BE2C (cell line): Measurements from ENCODE around the gene PRKCB.
A peak's percentile ranks its signal among the peaks of the same experiment; 100 is the strongest.

Experiments used
- DNase-seq: peaks from one replicate; pipeline ENCODE4 v3.0.0-alpha.2; 2020
- H3K27me3 ChIP-seq: fragments of 250-450 bp; sonication (Bioruptor Pico); 2 replicates; pipeline ENCODE4 v1.5.1; 2020; ENCODE audit warnings: mild to moderate bottlenecking
- H3K36me3 ChIP-seq: fragments of 250-450 bp; sonication (Bioruptor Pico); 2 replicates; pipeline ENCODE4 v1.5.1; 2020; ENCODE audit warnings: mild to moderate bottlenecking
- H3K4me1 ChIP-seq: fragments of 250-450 bp; sonication (Bioruptor Pico); 2 replicates; pipeline ENCODE4 v1.5.1; 2020
- H3K4me3 ChIP-seq: 2 replicates; pipeline ENCODE4 v1.5.1; 2011; ENCODE audit warnings: low read depth, low read length
- H3K9me3 ChIP-seq: fragments of 250-450 bp; sonication (Bioruptor Pico); 2 replicates; pipeline ENCODE4 v1.5.1; 2020
- CTCF ChIP-seq: IDR thresholded peaks from 2 replicates; pipeline ENCODE4 v1.5.1; 2012; ENCODE audit warnings: mild to moderate bottlenecking, low read depth, low read length

PRKCB gene

DNA sequence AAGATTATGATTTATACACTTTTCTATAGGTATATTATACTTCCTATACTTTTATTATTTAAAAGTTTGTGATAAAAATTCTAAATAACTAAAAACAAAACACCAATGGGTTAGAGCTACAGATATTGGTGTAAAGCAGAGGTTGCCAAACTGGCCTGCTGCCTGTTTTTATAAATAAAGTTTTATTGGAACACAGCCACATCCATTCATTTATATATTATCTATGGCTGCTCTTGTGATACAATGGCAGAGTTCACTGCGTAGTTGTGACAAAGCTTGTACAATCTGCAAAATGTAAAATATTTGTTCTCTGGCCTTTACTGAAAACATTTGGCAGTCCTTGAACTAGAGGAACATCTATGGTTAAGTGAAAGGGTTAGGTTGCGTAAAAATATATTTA lies 208.7 kb downstream of the PRKCB start:
- Histone ChIP-seq H3K36me3 (no peaks in the 10 kb centered on the region), H3K27me3 (no peaks in the 10 kb centered on the region), H3K4me1 (no peaks in the 10 kb centered on the region), H3K4me3 (no peak overlapping the region), H3K9me3 (no peaks in the 10 kb centered on the region)
- TF ChIP-seq CTCF, result no peak
- no peak for DNase-seq

GRCh38 chr16:24045641-24046040 lies 209.9 kb downstream of the PRKCB start:
- no peaks in the 10 kb centered on the region for H3K4me1 ChIP-seq
- peak; percentile 26 for DNase-seq
- H3K4me3 ChIP-seq, result no peak overlapping the region
- no peaks in the 10 kb centered on the region for H3K36me3 ChIP-seq
- no peaks in the 10 kb centered on the region for H3K9me3 ChIP-seq
- TF ChIP-seq CTCF, result peak; percentile 51
- no peaks in the 10 kb centered on the region for H3K27me3 ChIP-seq

DNA sequence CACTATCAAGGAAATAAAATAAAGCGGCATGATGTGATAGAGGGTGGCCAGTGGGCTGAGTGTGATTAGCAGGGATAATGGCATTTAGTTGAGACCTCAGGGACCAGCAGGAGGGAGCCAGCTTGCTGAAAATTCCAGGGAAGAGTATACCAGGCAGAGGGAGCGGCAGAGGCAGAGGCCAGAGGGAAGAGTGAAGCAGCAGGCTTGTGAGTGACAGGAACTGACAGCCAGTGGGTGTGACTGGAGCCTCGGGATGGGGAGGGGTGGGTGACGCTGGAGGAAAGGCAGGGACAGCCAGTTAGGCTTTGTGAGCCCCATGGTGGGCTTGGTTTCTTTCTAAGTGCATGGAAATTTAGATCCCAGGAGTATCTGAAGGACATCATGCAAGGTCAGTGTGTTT lies 210.7 kb downstream of the PRKCB start:
- no peak for TF ChIP-seq CTCF
- Histone ChIP-seq H3K9me3 (no peaks in the 10 kb centered on the region), H3K36me3 (no peaks in the 10 kb centered on the region), H3K4me1 (no peaks in the 10 kb centered on the region), H3K27me3 (no peaks in the 10 kb centered on the region), H3K4me3 (no peak overlapping the region)
- DNase-seq, result no peak

DNA sequence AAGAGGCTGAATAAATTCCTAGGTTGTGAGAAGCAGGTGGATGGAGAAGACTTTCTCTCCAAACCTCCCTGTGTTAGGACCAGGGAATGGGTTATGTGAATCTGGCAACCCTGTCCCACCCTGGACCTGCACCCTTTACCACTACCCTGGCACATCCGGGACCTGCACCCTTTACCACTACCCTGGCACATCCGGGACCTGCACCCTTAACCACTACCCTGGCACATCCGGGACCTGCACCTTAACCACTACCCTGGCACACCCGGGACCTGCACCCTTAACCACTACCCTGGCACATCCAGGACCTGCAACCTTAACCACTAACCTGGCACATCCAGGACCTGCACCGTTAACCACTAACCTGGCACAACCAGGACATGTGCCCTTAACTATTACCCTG lies 213.3 kb downstream of the PRKCB start:
- no peak for DNase-seq
- no peaks in the 10 kb centered on the region for H3K9me3 ChIP-seq
- no peaks in the 10 kb centered on the region for H3K4me1 ChIP-seq
- H3K27me3 ChIP-seq, result no peaks in the 10 kb centered on the region
- no peak overlapping the region for H3K4me3 ChIP-seq
- TF ChIP-seq CTCF, result no peak
- H3K36me3 ChIP-seq, result no peaks in the 10 kb centered on the region

DNA sequence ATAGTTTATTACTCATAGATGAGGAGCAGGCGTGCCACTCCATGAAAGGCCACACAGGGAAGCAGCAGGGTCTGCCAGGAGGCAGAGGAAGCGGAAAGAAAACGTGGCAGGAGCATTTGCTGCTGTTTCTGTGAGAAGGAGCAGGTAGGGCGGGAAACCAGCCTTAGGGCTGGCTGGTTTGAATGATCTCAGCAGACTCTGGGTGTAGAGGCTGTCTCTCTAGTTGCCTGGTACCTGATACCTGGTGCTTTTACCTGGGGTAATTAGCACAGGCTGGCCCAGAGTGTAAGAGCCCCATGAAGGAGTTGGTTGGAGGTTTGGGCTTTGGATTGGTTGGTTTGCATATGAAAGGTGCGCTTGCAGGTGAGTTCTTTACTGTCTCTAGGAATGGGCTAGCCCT lies 215.3 kb downstream of the PRKCB start:
- DNase-seq, result no peak
- no peak for TF ChIP-seq CTCF
- Histone ChIP-seq H3K4me3 (no peak overlapping the region), H3K4me1 (no peaks in the 10 kb centered on the region), H3K36me3 (no peaks in the 10 kb centered on the region), H3K9me3 (no peaks in the 10 kb centered on the region), H3K27me3 (no peaks in the 10 kb centered on the region)

DNA sequence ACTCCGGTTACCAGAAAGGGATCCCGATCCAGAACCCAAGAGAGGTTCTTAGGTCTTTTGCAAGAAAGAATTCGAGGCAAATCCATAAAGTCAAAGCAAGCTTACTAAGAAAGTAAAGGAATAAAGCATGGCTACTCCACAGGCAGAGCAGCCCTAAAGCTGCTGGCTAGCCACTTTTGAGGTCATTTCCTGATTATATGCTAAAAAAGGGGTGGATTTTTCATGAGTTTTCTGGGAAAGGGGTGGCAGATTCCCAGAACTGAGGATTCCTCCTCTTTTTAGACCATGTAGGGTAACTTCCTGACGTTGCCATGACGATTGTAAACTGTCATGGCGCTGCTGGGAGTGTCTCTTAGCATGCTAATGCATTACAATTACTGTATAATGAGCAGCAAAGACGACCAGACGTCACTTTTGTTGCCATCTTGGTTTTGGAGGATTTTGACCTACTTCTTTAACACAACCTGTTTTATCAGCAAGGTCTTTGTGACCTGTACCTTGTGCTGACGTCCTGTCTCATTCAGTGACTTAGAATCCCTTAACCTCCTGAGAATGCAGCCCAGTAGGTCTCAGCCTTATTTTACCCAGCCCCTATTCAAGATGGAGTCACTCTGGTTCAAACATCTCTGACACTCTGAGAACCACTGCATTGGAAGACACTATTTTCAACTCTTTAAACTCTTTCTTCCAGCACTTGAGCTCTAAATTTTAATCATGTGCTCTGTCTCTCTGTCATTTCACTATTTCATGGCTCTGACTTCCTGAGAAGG lies 216.7 kb downstream of the PRKCB start:
- H3K36me3 ChIP-seq, result no peaks in the 10 kb centered on the region
- H3K4me3 ChIP-seq, result no peak overlapping the region
- DNase-seq, result no peak
- no peaks in the 10 kb centered on the region for H3K9me3 ChIP-seq
- H3K4me1 ChIP-seq, result no peaks in the 10 kb centered on the region
- no peaks in the 10 kb centered on the region for H3K27me3 ChIP-seq
- TF ChIP-seq CTCF, result no peak
